HEK293 (cell line): ENCODE measurements around the gene BCL7C.
A peak's percentile ranks its signal among the peaks of the same experiment; 100 is the strongest.

ENCODE experiments used
- CTCF ChIA-PET: fragments of 350-600 bp; formaldehyde crosslinking; extraction: SDS; loops from one replicate; lab custom pipeline; 2021; ENCODE audit warnings: antibody characterized with exemption; lab: Yijun Ruan, JAX
- POLR2A ChIA-PET: fragments of 300-600 bp; formaldehyde crosslinking; extraction: SDS; loops from one replicate; lab custom pipeline; 2020; ENCODE audit warnings: antibody characterized with exemption, inconsistent platforms; lab: Yijun Ruan, JAX
- H3K27ac ChIP-seq: fragments of 200-500 bp; sonication (Bioruptor generic); 2 replicates; pipeline ENCODE4 v1.5.1; 2014; ENCODE audit warnings: low read depth, low read length, control low read depth, inconsistent platforms; ENCODE audit errors: extremely low read depth
- H3K36me3 ChIP-seq, 2 experiments: fragments of 200-500 bp in 1 of 2; sonication (Bioruptor generic) in 1 of 2; 1 replicate in 1 of 2; 2 replicates in 1 of 2; pipeline ENCODE4 v1.5.1; 2014 to 2017; ENCODE audit warnings: inconsistent platforms in 2 of 2, low read length in 2 of 2; ENCODE audit not compliant: control insufficient read depth in 2 of 2, insufficient read depth in 1 of 2
- H3K4me1 ChIP-seq: fragments of 200-500 bp; sonication (Bioruptor generic); 2 replicates; pipeline ENCODE4 v1.5.1; 2014; ENCODE audit warnings: mild to moderate bottlenecking, low read length, inconsistent platforms; ENCODE audit not compliant: control insufficient read depth, insufficient read depth
- H3K4me3 ChIP-seq: 2 replicates; pipeline ENCODE4 v1.5.1; 2011; ENCODE audit warnings: low read depth, mild to moderate bottlenecking, control low read depth, low read length, moderate library complexity
- H3K9me3 ChIP-seq: fragments of 200-500 bp; sonication (Bioruptor generic); 2 replicates; pipeline ENCODE4 v1.5.1; 2014; ENCODE audit warnings: low read depth, low read length, inconsistent platforms; ENCODE audit not compliant: control insufficient read depth, insufficient read depth
- CTCF ChIP-seq: fragments of 450-650 bp; formaldehyde crosslinking; IDR thresholded peaks from 2 replicates; pipeline ENCODE4 v1.5.1; 2016; ENCODE audit warnings: missing biosample characterization, missing genetic modification characterization
- GLIS2 ChIP-seq: fragments of 450-650 bp; formaldehyde crosslinking; IDR thresholded peaks from 2 replicates; pipeline ENCODE4 v1.5.1; 2016; ENCODE audit warnings: missing biosample characterization, missing genetic modification characterization
- HOXA7 ChIP-seq: sonication (generic); formaldehyde crosslinking; IDR thresholded peaks from 2 replicates; pipeline ENCODE4 v1.8.1; 2022; ENCODE audit warnings: missing genetic modification reagents, borderline replicate concordance
- KLF16 ChIP-seq: fragments of 450-650 bp; formaldehyde crosslinking; IDR thresholded peaks from 2 replicates; pipeline ENCODE4 v1.5.1; 2017; ENCODE audit warnings: missing biosample characterization, missing genetic modification characterization
- KLF9 ChIP-seq: fragments of 450-650 bp; formaldehyde crosslinking; IDR thresholded peaks from 2 replicates; pipeline ENCODE4 v1.5.1; 2016; ENCODE audit warnings: missing biosample characterization, missing genetic modification characterization, low read depth
- PRDM10 ChIP-seq: fragments of 450-650 bp; formaldehyde crosslinking; IDR thresholded peaks from 2 replicates; pipeline ENCODE4 v1.5.1; 2016; ENCODE audit warnings: missing biosample characterization, missing genetic modification characterization
- SP7 ChIP-seq: fragments of 450-650 bp; formaldehyde crosslinking; IDR thresholded peaks from 2 replicates; pipeline ENCODE4 v1.5.1; 2016; ENCODE audit warnings: missing biosample characterization, missing genetic modification characterization
- TRIM28 ChIP-seq: IDR thresholded peaks from 2 replicates; pipeline ENCODE4 v1.6.1; 2011; ENCODE audit warnings: low read length, control low read depth, borderline replicate concordance
- ZBTB11 ChIP-seq: fragments of 450-650 bp; formaldehyde crosslinking; conservative IDR thresholded peaks from 2 replicates; pipeline ENCODE4 v1.5.1; 2016; ENCODE audit warnings: low read depth, missing biosample characterization, missing genetic modification characterization
- ZFHX2 ChIP-seq: fragments of 450-650 bp; formaldehyde crosslinking; conservative IDR thresholded peaks from 2 replicates; pipeline ENCODE4 v1.5.1; 2016; ENCODE audit warnings: missing biosample characterization, missing genetic modification characterization
- ZFP3 ChIP-seq: fragments of 450-650 bp; formaldehyde crosslinking; IDR thresholded peaks from 2 replicates; pipeline ENCODE4 v1.5.1; 2016; ENCODE audit warnings: low read depth, missing biosample characterization, missing genetic modification characterization
- ZFP69B ChIP-seq: fragments of 450-650 bp; formaldehyde crosslinking; IDR thresholded peaks from 2 replicates; pipeline ENCODE4 v1.5.1; 2016; ENCODE audit warnings: missing biosample characterization, missing genetic modification characterization
- ZNF138 ChIP-seq: fragments of 450-650 bp; formaldehyde crosslinking; IDR thresholded peaks from 2 replicates; pipeline ENCODE4 v1.5.1; 2016; ENCODE audit warnings: missing biosample characterization, missing genetic modification characterization, borderline replicate concordance
- ZNF157 ChIP-seq: fragments of 450-650 bp; formaldehyde crosslinking; IDR thresholded peaks from 2 replicates; pipeline ENCODE4 v1.5.1; 2016; ENCODE audit warnings: missing biosample characterization, missing genetic modification characterization
- ZNF2 ChIP-seq: fragments of 450-650 bp; formaldehyde crosslinking; IDR thresholded peaks from 2 replicates; pipeline ENCODE4 v1.5.1; 2016; ENCODE audit warnings: missing biosample characterization, missing genetic modification characterization
- ZNF549 ChIP-seq: fragments of 450-650 bp; IDR thresholded peaks from 2 replicates; pipeline ENCODE4 v1.5.1; 2018; ENCODE audit warnings: missing biosample characterization, missing genetic modification characterization, mild to moderate bottlenecking, inconsistent platforms, moderate library complexity
- ZNF571 ChIP-seq: fragments of 450-650 bp; formaldehyde crosslinking; IDR thresholded peaks from 2 replicates; pipeline ENCODE4 v1.5.0; 2017; ENCODE audit warnings: missing biosample characterization, missing genetic modification characterization
- ZNF610 ChIP-seq: fragments of 450-650 bp; formaldehyde crosslinking; IDR thresholded peaks from 2 replicates; pipeline ENCODE4 v1.5.1; 2016; ENCODE audit warnings: missing biosample characterization, missing genetic modification characterization, borderline replicate concordance
- ZNF654 ChIP-seq: fragments of 450-650 bp; formaldehyde crosslinking; IDR thresholded peaks from 2 replicates; pipeline ENCODE4 v1.5.1; 2016; ENCODE audit warnings: low read depth, missing biosample characterization, missing genetic modification characterization
- ZNF707 ChIP-seq: fragments of 450-650 bp; formaldehyde crosslinking; IDR thresholded peaks from 2 replicates; pipeline ENCODE4 v1.5.1; 2016; ENCODE audit warnings: missing biosample characterization, missing genetic modification characterization

BCL7C gene

GRCh38 chr16:30893744-30894539 is at the start of gene BCL7C (continued):
- no peak; the same call in 1 of the 2 replicates for TF ChIP-seq ZNF707
- TF ChIP-seq, all 188 proteins: peak for 64

- no peaks in the 10 kb centered on the region for H3K4me1 ChIP-seq
- H3K4me3 ChIP-seq: no peak overlapping the region
- peaks cover 28 to 72% of the 10 kb centered on the region in 2 experiments; a peak in 2 of 3 replicates for H3K36me3 ChIP-seq
- 0 out of 2 replicates have a peak, but pooled peaks have one; percentile 1 for TF ChIP-seq KLF16 (tag by site-specific recombination)
- no peak for TF ChIP-seq HOXA7
- peak; percentile 36; the same call in 1 of the 2 replicates for TF ChIP-seq ZFP3
- no peak for TF ChIP-seq ZNF610 (tag by site-specific recombination)
- no peaks in the 10 kb centered on the region for H3K9me3 ChIP-seq
- POLR2A ChIA-PET: interaction anchor here (0.6 to 3.7 kb wide), 7 partner anchors 11 to 135 kb away, joined by 3 to 15 read pairs (median 4); partner anchors contain the start of genes FBXL19 and SETD1A
- CTCF ChIA-PET: interaction anchor here (0.6 to 6.5 kb wide), 25 partner anchors 8 to 926 kb away, joined by 3 to 74 read pairs (median 3); partner anchors contain the start of gene SETD1A
- H3K27ac ChIP-seq: no peak overlapping the region
Measured at GRCh38 chr16:30942426-30942806, 48.5 kb upstream of the BCL7C start.

GRCh38 chr16:30941600-30942425 is 47.9 kb upstream of the BCL7C start:
- Histone ChIP-seq H3K4me3 (no peak overlapping the region), H3K36me3 (peaks cover 28 to 73% of the 10 kb centered on the region in 2 experiments; a peak in 2 of 3 replicates), H3K27ac (no peak overlapping the region), H3K9me3 (no peaks in the 10 kb centered on the region), H3K4me1 (no peaks in the 10 kb centered on the region)
- CTCF ChIA-PET: interaction anchor here (0.6 to 6.5 kb wide), 33 partner anchors 8 to 926 kb away, joined by 3 to 74 read pairs (median 3); partner anchors contain the start of gene SETD1A
- POLR2A ChIA-PET: interaction anchor here (0.6 to 3.7 kb wide), 9 partner anchors 12 to 224 kb away, joined by 3 to 15 read pairs (median 4); partner anchors contain the start of genes FBXL19, KAT8 and SETD1A
- TF ChIP-seq PRDM10 (tag by site-specific recombination) (0 out of 2 replicates have a peak, but pooled peaks have one; percentile 13), ZNF571 (no peak), ZNF157 (tag by site-specific recombination) (no peak), ZFHX2 (peak; percentile 10; the same call in 1 of the 2 replicates), KLF9 (tag by site-specific recombination) (peak; percentile 83), CTCF (tag by site-specific recombination) (peak; percentile 85), ZNF654 (tag by site-specific recombination) (peak; percentile 65), ZFP69B (tag by site-specific recombination) (no peak), GLIS2 (tag by site-specific recombination) (peak; percentile 33; the same call in 1 of the 2 replicates), ZNF138 (tag by site-specific recombination) (no peak), ZBTB11 (tag by site-specific recombination) (no peak), KLF16 (tag by site-specific recombination) (peak; percentile 11; the same call in 1 of the 2 replicates), TRIM28 (peak; percentile 50; the same call in 1 of the 2 replicates), SP7 (tag by site-specific recombination) (peak; percentile 45; the same call in 1 of the 2 replicates), ZNF707 (no peak), ZNF2 (tag by site-specific recombination) (0 out of 2 replicates have a peak, but pooled peaks have one; percentile 28), ZNF549 (tag by site-specific recombination) (peak; percentile 99)
